Gastroesophageal sphincter (tissue), 4 donors: ENCODE data around the gene TST. TPM values are rescaled to one million over a fixed set of nuclear protein-coding genes. Genes with fewer than 3 reads are reported as not detected.

Experiments used
- ATAC-seq: fragments of 150-250 bp; one replicate; pipeline ENCODE4 v1.9.1; 2016; ENCODE audit warnings: mild to moderate bottlenecking, moderate library complexity
- H3K27ac ChIP-seq, 4 donors: fragments of 200-600 bp; sonication (generic) in 3 of 4; 1 replicate in 3 of 4; 2 replicates in 1 of 4; pipeline ENCODE4 v1.5.1; 2016 to 2019
- H3K27me3 ChIP-seq: fragments of 200-600 bp; sonication (generic); one replicate; pipeline ENCODE4 v1.5.1; 2019
- H3K36me3 ChIP-seq, 2 donors: fragments of 200-600 bp; sonication (generic); one replicate each; pipeline ENCODE4 v1.5.1; 2019; ENCODE audit warnings: control low read depth in 1 of 2
- H3K4me1 ChIP-seq, 3 donors: fragments of 200-600 bp; sonication (generic); 1 replicate in 2 of 3; 2 replicates in 1 of 3; pipeline ENCODE4 v1.5.1; 2016 to 2019; ENCODE audit warnings: control low read depth in 2 of 3
- H3K4me3 ChIP-seq, 2 donors: fragments of 200-600 bp; sonication (generic); one replicate each; pipeline ENCODE4 v1.5.1; 2019; ENCODE audit warnings: mild to moderate bottlenecking in 1 of 2, moderate library complexity in 1 of 2
- H3K9me3 ChIP-seq, 3 donors: fragments of 200-600 bp; sonication (generic); one replicate each; pipeline ENCODE4 v1.5.1; 2017 to 2019; ENCODE audit warnings: control low read depth in 2 of 3
- EP300 ChIP-seq: sonication (generic); formaldehyde crosslinking; IDR thresholded peaks from one replicate; pipeline ENCODE4 v1.6.1; 2017; ENCODE audit warnings: antibody characterized with exemption, mild to moderate bottlenecking
- POLR2A ChIP-seq, 2 donors: fragments of 450-650 bp; IDR thresholded peaks; one replicate each; pipeline ENCODE4 v1.6.1; 2017; ENCODE audit warnings: antibody characterized with exemption in 2 of 2, mild to moderate bottlenecking in 2 of 2, moderate library complexity in 1 of 2
- POLR2AphosphoS5 ChIP-seq: sonication (generic); formaldehyde crosslinking; IDR thresholded peaks from one replicate; pipeline ENCODE4 v1.6.1; 2017; ENCODE audit warnings: antibody characterized with exemption
- WGBS, 2 donors: methylation state at CpG; one replicate each; pipeline ENCODE4 v1.1.5; 2018; ENCODE audit warnings: low coverage in 1 of 2; 5-methylcytosine and 5-hydroxymethylcytosine counted together
- total RNA-seq, 4 donors: library from RNA; depleted of rRNA; stranded (reverse); fragments of >200 nt; gene quantifications; one replicate each; pipeline ENCODE4 v1.1.0, GENCODE V29; 2016
- TF ChIP-seq, protein P1 (sequence below), 4 experiments: fragments of 200-600 bp in 2 of 4; fragments of 450-650 bp in 2 of 4; sonication (generic) in 1 of 4; IDR thresholded peaks; one replicate each; pipeline ENCODE4 v1.5.1; 2017 to 2019; ENCODE audit warnings: antibody characterized with exemption in 4 of 4, mild to moderate bottlenecking in 2 of 4, moderate library complexity in 2 of 4

TST gene
- total RNA-seq, 4 donors from 2014 or later: 19.1 to 38.7 (median 31.7) TPM

DNA sequence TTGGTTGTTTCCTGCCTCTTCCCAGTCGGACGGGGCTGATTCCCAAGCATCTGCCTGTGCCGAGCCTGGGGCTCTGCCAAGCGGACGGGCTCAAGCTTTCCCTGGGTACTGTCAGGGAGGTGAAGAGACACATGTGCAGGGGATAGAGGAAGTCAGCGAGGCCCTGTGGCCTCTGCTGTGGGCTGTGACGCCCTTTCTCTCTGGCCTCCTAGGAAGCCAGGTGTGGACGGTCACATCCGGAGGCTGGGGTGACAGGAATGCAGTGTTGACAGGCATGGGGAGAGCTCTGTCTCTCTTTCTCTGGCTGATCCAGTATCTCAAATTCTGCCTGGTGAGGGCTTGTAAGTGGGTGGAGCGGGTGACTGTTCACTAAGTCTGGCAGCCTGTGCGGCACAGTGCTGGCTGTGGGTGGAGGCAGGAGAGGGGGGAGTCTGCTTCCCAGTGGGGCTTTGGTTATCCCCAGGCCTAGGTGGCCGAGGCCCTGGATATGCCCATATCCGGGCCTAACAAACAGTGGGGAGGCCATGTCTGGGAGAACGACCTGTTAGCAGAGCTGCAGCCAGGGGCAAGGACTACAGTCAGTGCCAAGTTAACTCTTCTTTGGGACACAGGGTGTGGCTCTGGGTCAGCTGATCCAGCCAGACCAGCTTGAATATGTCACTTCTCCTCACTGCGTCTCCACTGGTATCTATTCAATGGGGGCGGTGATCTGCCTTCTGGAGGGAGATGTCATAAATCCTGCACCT, 34.2 kb upstream of the TST start:
- ATAC-seq: no peak
- 100% methylated on average over 2 of the region's 16 CpGs; no CpG with 5 or more reads in 1 of the 2 donors for WGBS, 2 donors
- TF ChIP-seq POLR2AphosphoS5: no peak
- Histone ChIP-seq H3K9me3 (no peaks in the 10 kb centered on the region), H3K27ac (peak overlapping the region in 1 of 4 donors; percentile 65), H3K27me3 (no peaks in the 10 kb centered on the region), H3K4me1 (peaks cover 0 to 33% (median 9%) of the 10 kb centered on the region in 3 donors), H3K36me3 (peaks cover 0 to 44% of the 10 kb centered on the region in 2 donors), H3K4me3 (no peak overlapping the region)

- TF ChIP-seq POLR2A (IDR thresholded peaks at IDR 0.05): no peak
- TF ChIP-seq EP300: no peak
- no peak for TF ChIP-seq POLR2AphosphoS5
- TF ChIP-seq, protein P1, sequence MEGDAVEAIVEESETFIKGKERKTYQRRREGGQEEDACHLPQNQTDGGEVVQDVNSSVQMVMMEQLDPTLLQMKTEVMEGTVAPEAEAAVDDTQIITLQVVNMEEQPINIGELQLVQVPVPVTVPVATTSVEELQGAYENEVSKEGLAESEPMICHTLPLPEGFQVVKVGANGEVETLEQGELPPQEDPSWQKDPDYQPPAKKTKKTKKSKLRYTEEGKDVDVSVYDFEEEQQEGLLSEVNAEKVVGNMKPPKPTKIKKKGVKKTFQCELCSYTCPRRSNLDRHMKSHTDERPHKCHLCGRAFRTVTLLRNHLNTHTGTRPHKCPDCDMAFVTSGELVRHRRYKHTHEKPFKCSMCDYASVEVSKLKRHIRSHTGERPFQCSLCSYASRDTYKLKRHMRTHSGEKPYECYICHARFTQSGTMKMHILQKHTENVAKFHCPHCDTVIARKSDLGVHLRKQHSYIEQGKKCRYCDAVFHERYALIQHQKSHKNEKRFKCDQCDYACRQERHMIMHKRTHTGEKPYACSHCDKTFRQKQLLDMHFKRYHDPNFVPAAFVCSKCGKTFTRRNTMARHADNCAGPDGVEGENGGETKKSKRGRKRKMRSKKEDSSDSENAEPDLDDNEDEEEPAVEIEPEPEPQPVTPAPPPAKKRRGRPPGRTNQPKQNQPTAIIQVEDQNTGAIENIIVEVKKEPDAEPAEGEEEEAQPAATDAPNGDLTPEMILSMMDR (IDR thresholded peaks at IDR 0.05): no peak
- Histone ChIP-seq H3K9me3 (no peaks in the 10 kb centered on the region), H3K36me3 (peaks cover 0 to 35% of the 10 kb centered on the region in 2 donors), H3K27ac (peak overlapping the region in 1 of 4 donors; percentile 65), H3K27me3 (no peaks in the 10 kb centered on the region), H3K4me3 (peak overlapping the region; percentile 65 to 88), H3K4me1 (peaks cover 0 to 33% (median 9%) of the 10 kb centered on the region in 3 donors)
- ATAC-seq: no peak
- 40 to 59% methylated on average over 1 to 10 of the region's 25 CpGs for WGBS, 2 donors
Observed at GRCh38 chr22:37052386-37053309, 33.4 kb upstream of the TST start.

GRCh38 chr22:37051391-37052385, 32.4 kb upstream of the TST start, which contains the start of gene KCTD17:
KCTD17 (plus strand) TSS chr22:37051742; CDS start chr22:37051761, 19 bp downstream.
- peak within 1 kb of the TSS in 3 of 4 donors; percentile 11 to 65 (median 27) for H3K27ac ChIP-seq
- peaks cover 0 to 26% of the 10 kb centered on the region in 2 donors for H3K36me3 ChIP-seq
- no peaks in the 10 kb centered on the region for H3K27me3 ChIP-seq
- H3K4me3 ChIP-seq: peak within 1 kb of the TSS; percentile 65 to 88
- H3K4me1 ChIP-seq: peaks cover 0 to 33% (median 9%) of the 10 kb centered on the region in 3 donors
- peak; percentile 56 to 60 for TF ChIP-seq POLR2A (IDR thresholded peaks at IDR 0.05)
- TF ChIP-seq, protein P1 (IDR thresholded peaks at IDR 0.05): peak in 1 of 4 experiments; percentile 27
- TF ChIP-seq EP300: no peak
- H3K9me3 ChIP-seq: no peaks in the 10 kb centered on the region
- WGBS, 2 donors: 5% methylated on average over 6 of the region's 89 CpGs; no CpG with 5 or more reads in 1 of the 2 donors
- peak; percentile 94 for ATAC-seq

DNA sequence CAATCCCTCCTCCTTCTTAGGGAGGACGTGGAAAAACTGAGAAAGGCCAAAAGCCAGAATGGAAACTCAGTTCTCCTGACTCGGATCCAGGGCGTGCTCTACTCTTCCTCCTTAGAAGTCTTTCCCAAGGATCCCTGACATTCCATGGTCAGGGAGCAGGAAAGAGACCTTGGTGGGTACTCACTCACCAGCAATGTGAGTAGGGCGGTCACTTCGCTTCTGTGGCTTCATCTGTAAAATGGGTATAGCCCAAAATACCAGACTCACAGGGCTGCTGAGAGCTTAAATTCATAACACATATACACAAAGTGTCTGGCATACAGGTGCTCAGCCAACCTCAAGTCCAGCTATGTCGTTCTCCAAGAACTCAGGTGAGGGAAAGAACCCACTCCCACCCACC, 31.7 kb upstream of the TST start:
- TF ChIP-seq POLR2A (IDR thresholded peaks at IDR 0.05): no peak
- TF ChIP-seq, protein P1 (IDR thresholded peaks at IDR 0.05): no peak
- TF ChIP-seq POLR2AphosphoS5: no peak
- no peak for TF ChIP-seq EP300
- H3K4me3 ChIP-seq: peak overlapping the region in 1 of 2 donors; percentile 88
- WGBS, 2 donors: 35 to 100% methylated on average over 2 to 3 of the region's 6 CpGs

More for the DNA sequence above, 31.7 kb upstream of the TST start:
- peaks cover 0 to 18% of the 10 kb centered on the region in 2 donors for H3K36me3 ChIP-seq
- no peaks in the 10 kb centered on the region for H3K9me3 ChIP-seq
- no peak for ATAC-seq
- peaks cover 0 to 33% (median 9%) of the 10 kb centered on the region in 3 donors for H3K4me1 ChIP-seq
- peak overlapping the region in 3 of 4 donors; percentile 11 to 65 (median 27) for H3K27ac ChIP-seq
- H3K27me3 ChIP-seq: no peaks in the 10 kb centered on the region
